GM23338 (cell line): ENCODE data around the gene AFF3.

Source experiments
- CREB1 ChIP-seq: fragments of 250-450 bp; sonication (Bioruptor Pico); IDR thresholded peaks from 2 replicates; pipeline ENCODE4 v1.5.0; 2020; ENCODE audit warnings: low read depth, mild to moderate bottlenecking, moderate library complexity
- EZH2 ChIP-seq: fragments of 200-600 bp; sonication (generic); IDR thresholded peaks from one replicate; pipeline ENCODE4 v1.8.0; 2017; ENCODE audit warnings: antibody characterized with exemption, mild to moderate bottlenecking, low read depth; ENCODE audit not compliant: unreplicated experiment
- EZH2phosphoT487 ChIP-seq: fragments of 200-600 bp; sonication (generic); IDR thresholded peaks from one replicate; pipeline ENCODE4 v1.8.1; 2018; ENCODE audit warnings: antibody characterized with exemption; ENCODE audit not compliant: unreplicated experiment
- JUNB ChIP-seq: IDR thresholded peaks from one replicate; pipeline ENCODE4 v1.6.1; 2016; ENCODE audit warnings: antibody characterized with exemption; ENCODE audit not compliant: unreplicated experiment
- NANOG ChIP-seq: IDR thresholded peaks from 2 replicates; pipeline ENCODE4 v1.6.1; 2016; ENCODE audit warnings: antibody characterized with exemption, borderline replicate concordance
- POLR2AphosphoS5 ChIP-seq: IDR thresholded peaks from 2 replicates; pipeline ENCODE4 v1.6.1; 2016; ENCODE audit warnings: antibody characterized with exemption, low read depth
- ZNF114 ChIP-seq: fragments of 250-450 bp; sonication (Bioruptor Pico); IDR thresholded peaks from 2 replicates; pipeline ENCODE4 v1.5.0; 2020; ENCODE audit warnings: mild to moderate bottlenecking, moderate library complexity
- ZNF331 ChIP-seq: fragments of 250-450 bp; sonication (Bioruptor Pico); IDR thresholded peaks from 2 replicates; pipeline ENCODE4 v1.5.0; 2020; ENCODE audit warnings: low read depth, mild to moderate bottlenecking, moderate library complexity
- TF ChIP-seq, protein P1 (sequence below): IDR thresholded peaks from one replicate; pipeline ENCODE4 v1.6.1; 2018; ENCODE audit warnings: antibody characterized with exemption; ENCODE audit not compliant: unreplicated experiment
- TF ChIP-seq, protein P2 (sequence below), 2 experiments: fragments of 200-600 bp in 1 of 2; sonication (generic) in 1 of 2; conservative IDR thresholded peaks; 2 replicates each; pipeline versions ENCODE4 v1.5.1 to v1.6.1; 2016 to 2017; ENCODE audit warnings: antibody characterized with exemption in 2 of 2, low read depth in 2 of 2, mild to moderate bottlenecking in 2 of 2, moderate library complexity in 1 of 2
- TF ChIP-seq, protein P3 (sequence below): fragments of 250-450 bp; sonication (Bioruptor Pico); IDR thresholded peaks from 2 replicates; pipeline ENCODE4 v1.5.0; 2020; ENCODE audit warnings: mild to moderate bottlenecking, moderate library complexity

DNA sequence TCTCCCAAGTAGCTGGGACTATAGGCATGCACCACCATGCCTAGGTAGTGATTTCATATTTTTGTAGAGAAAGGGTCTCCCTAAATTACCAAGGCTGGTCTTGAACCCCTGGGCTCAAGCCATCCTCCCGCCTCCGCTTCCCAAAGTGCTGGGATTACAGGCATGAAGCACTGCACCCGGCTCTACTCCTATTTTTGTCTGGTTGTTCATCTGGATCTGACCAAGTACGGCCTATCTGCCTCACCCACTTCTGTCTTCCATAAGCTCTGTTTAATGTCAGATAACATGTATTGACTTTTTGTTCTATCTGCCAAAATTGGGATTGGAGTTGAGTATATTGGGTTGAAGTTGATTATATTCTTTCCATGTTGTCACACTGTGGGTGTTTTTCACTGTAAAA lies 198.4 kb downstream of the AFF3 start:
- TF ChIP-seq, protein P1, sequence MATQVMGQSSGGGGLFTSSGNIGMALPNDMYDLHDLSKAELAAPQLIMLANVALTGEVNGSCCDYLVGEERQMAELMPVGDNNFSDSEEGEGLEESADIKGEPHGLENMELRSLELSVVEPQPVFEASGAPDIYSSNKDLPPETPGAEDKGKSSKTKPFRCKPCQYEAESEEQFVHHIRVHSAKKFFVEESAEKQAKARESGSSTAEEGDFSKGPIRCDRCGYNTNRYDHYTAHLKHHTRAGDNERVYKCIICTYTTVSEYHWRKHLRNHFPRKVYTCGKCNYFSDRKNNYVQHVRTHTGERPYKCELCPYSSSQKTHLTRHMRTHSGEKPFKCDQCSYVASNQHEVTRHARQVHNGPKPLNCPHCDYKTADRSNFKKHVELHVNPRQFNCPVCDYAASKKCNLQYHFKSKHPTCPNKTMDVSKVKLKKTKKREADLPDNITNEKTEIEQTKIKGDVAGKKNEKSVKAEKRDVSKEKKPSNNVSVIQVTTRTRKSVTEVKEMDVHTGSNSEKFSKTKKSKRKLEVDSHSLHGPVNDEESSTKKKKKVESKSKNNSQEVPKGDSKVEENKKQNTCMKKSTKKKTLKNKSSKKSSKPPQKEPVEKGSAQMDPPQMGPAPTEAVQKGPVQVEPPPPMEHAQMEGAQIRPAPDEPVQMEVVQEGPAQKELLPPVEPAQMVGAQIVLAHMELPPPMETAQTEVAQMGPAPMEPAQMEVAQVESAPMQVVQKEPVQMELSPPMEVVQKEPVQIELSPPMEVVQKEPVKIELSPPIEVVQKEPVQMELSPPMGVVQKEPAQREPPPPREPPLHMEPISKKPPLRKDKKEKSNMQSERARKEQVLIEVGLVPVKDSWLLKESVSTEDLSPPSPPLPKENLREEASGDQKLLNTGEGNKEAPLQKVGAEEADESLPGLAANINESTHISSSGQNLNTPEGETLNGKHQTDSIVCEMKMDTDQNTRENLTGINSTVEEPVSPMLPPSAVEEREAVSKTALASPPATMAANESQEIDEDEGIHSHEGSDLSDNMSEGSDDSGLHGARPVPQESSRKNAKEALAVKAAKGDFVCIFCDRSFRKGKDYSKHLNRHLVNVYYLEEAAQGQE, result no peak
- TF ChIP-seq, protein P2, sequence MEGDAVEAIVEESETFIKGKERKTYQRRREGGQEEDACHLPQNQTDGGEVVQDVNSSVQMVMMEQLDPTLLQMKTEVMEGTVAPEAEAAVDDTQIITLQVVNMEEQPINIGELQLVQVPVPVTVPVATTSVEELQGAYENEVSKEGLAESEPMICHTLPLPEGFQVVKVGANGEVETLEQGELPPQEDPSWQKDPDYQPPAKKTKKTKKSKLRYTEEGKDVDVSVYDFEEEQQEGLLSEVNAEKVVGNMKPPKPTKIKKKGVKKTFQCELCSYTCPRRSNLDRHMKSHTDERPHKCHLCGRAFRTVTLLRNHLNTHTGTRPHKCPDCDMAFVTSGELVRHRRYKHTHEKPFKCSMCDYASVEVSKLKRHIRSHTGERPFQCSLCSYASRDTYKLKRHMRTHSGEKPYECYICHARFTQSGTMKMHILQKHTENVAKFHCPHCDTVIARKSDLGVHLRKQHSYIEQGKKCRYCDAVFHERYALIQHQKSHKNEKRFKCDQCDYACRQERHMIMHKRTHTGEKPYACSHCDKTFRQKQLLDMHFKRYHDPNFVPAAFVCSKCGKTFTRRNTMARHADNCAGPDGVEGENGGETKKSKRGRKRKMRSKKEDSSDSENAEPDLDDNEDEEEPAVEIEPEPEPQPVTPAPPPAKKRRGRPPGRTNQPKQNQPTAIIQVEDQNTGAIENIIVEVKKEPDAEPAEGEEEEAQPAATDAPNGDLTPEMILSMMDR (conservative IDR thresholded peaks at IDR 0.05; ENCODE audit: low read depth in 2 of 2), result no peak
- TF ChIP-seq EZH2, result no peak
- TF ChIP-seq EZH2phosphoT487, result no peak
- no peak for TF ChIP-seq ZNF331 (CRISPR knock-in tag)
- TF ChIP-seq POLR2AphosphoS5, result no peak
- no peak for TF ChIP-seq ZNF114 (CRISPR knock-in tag)
- no peak for TF ChIP-seq NANOG
- TF ChIP-seq JUNB, result no peak
- no peak for TF ChIP-seq CREB1 (CRISPR knock-in tag)
- TF ChIP-seq, protein P3, sequence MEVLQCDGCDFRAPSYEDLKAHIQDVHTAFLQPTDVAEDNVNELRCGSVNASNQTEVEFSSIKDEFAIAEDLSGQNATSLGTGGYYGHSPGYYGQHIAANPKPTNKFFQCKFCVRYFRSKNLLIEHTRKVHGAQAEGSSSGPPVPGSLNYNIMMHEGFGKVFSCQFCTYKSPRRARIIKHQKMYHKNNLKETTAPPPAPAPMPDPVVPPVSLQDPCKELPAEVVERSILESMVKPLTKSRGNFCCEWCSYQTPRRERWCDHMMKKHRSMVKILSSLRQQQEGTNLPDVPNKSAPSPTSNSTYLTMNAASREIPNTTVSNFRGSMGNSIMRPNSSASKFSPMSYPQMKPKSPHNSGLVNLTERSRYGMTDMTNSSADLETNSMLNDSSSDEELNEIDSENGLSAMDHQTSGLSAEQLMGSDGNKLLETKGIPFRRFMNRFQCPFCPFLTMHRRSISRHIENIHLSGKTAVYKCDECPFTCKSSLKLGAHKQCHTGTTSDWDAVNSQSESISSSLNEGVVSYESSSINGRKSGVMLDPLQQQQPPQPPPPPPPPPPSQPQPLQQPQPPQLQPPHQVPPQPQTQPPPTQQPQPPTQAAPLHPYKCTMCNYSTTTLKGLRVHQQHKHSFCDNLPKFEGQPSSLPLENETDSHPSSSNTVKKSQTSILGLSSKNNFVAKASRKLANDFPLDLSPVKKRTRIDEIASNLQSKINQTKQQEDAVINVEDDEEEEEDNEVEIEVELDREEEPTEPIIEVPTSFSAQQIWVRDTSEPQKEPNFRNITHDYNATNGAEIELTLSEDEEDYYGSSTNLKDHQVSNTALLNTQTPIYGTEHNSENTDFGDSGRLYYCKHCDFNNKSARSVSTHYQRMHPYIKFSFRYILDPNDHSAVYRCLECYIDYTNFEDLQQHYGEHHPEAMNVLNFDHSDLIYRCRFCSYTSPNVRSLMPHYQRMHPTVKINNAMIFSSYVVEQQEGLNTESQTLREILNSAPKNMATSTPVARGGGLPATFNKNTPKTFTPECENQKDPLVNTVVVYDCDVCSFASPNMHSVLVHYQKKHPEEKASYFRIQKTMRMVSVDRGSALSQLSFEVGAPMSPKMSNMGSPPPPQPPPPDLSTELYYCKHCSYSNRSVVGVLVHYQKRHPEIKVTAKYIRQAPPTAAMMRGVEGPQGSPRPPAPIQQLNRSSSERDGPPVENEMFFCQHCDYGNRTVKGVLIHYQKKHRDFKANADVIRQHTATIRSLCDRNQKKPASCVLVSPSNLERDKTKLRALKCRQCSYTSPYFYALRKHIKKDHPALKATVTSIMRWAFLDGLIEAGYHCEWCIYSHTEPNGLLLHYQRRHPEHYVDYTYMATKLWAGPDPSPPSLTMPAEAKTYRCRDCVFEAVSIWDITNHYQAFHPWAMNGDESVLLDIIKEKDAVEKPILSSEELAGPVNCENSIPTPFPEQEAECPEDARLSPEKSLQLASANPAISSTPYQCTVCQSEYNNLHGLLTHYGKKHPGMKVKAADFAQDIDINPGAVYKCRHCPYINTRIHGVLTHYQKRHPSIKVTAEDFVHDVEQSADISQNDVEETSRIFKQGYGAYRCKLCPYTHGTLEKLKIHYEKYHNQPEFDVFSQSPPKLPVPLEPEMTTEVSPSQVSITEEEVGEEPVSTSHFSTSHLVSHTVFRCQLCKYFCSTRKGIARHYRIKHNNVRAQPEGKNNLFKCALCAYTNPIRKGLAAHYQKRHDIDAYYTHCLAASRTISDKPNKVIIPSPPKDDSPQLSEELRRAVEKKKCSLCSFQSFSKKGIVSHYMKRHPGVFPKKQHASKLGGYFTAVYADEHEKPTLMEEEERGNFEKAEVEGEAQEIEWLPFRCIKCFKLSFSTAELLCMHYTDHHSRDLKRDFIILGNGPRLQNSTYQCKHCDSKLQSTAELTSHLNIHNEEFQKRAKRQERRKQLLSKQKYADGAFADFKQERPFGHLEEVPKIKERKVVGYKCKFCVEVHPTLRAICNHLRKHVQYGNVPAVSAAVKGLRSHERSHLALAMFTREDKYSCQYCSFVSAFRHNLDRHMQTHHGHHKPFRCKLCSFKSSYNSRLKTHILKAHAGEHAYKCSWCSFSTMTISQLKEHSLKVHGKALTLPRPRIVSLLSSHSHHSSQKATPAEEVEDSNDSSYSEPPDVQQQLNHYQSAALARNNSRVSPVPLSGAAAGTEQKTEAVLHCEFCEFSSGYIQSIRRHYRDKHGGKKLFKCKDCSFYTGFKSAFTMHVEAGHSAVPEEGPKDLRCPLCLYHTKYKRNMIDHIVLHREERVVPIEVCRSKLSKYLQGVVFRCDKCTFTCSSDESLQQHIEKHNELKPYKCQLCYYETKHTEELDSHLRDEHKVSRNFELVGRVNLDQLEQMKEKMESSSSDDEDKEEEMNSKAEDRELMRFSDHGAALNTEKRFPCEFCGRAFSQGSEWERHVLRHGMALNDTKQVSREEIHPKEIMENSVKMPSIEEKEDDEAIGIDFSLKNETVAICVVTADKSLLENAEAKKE (CRISPR knock-in tag), result no peak
